ENCODE measurements around the gene FHOD3.

- TF ChIP-seq, protein P1, sequence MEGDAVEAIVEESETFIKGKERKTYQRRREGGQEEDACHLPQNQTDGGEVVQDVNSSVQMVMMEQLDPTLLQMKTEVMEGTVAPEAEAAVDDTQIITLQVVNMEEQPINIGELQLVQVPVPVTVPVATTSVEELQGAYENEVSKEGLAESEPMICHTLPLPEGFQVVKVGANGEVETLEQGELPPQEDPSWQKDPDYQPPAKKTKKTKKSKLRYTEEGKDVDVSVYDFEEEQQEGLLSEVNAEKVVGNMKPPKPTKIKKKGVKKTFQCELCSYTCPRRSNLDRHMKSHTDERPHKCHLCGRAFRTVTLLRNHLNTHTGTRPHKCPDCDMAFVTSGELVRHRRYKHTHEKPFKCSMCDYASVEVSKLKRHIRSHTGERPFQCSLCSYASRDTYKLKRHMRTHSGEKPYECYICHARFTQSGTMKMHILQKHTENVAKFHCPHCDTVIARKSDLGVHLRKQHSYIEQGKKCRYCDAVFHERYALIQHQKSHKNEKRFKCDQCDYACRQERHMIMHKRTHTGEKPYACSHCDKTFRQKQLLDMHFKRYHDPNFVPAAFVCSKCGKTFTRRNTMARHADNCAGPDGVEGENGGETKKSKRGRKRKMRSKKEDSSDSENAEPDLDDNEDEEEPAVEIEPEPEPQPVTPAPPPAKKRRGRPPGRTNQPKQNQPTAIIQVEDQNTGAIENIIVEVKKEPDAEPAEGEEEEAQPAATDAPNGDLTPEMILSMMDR (IDR thresholded peaks at IDR 0.05): no peak
- TF ChIP-seq POLR2A (IDR thresholded peaks at IDR 0.05) (no peak), POLR2AphosphoS5 (IDR thresholded peaks at IDR 0.05) (no peak), EP300 (IDR thresholded peaks at IDR 0.05; ENCODE audit: low read depth) (no peak)
Observed at GRCh38 chr18:36668349-36668748, 370.8 kb downstream of the FHOD3 start.
